CD4-positive, alpha-beta T cell treated with Interleukin-15 for 1 hour (primary cell): ENCODE data around the gene PARD3.
"Not testable (repeated sequence)": the region's sequence is repeated elsewhere in the genome, so short reads cannot be mapped to it uniquely, and the experiment has no call there.

ENCODE experiments used
- DNase-seq: peaks from one replicate; pipeline ENCODE4 v3.0.0-alpha.2; 2020

PARD3 gene

GRCh38 chr10:34275626-34276130 is 539.4 kb downstream of the PARD3 start:
- no peak for DNase-seq

GRCh38 chr10:34274906-34275305 is 540.2 kb downstream of the PARD3 start:
- DNase-seq, result no peak

- no peak for DNase-seq
Measured at GRCh38 chr10:34273340-34273739, 541.8 kb downstream of the PARD3 start.

- DNase-seq, result no peak
Measured at GRCh38 chr10:34272316-34272715, 542.8 kb downstream of the PARD3 start.

- DNase-seq, result not testable (repeated sequence)
Measured at GRCh38 chr10:34268410-34268809, 546.7 kb downstream of the PARD3 start.

- no peak for DNase-seq
Measured at GRCh38 chr10:34262985-34263384, 552.1 kb downstream of the PARD3 start.

- DNase-seq, result no peak
Measured at GRCh38 chr10:34260904-34261303, 554.2 kb downstream of the PARD3 start.

GRCh38 chr10:34256216-34256615 is 558.9 kb downstream of the PARD3 start:
- DNase-seq, result no peak

GRCh38 chr10:34255035-34255434 is 560.1 kb downstream of the PARD3 start:
- no peak for DNase-seq

- DNase-seq, result no peak
Measured at GRCh38 chr10:34254596-34254995, 560.5 kb downstream of the PARD3 start.

- no peak for DNase-seq
Measured at GRCh38 chr10:34252111-34252510, 563.0 kb downstream of the PARD3 start.

GRCh38 chr10:34251177-34251576 is 563.9 kb downstream of the PARD3 start:
- DNase-seq, result no peak

- DNase-seq, result no peak
Measured at GRCh38 chr10:34250722-34251121, 564.4 kb downstream of the PARD3 start.

GRCh38 chr10:34249634-34250033 is 565.5 kb downstream of the PARD3 start:
- DNase-seq, result no peak

GRCh38 chr10:34247560-34247959 is 567.5 kb downstream of the PARD3 start:
- DNase-seq, result no peak

- DNase-seq, result no peak
Measured at GRCh38 chr10:34244756-34245484, 570.2 kb downstream of the PARD3 start.

- DNase-seq, result no peak
Measured at GRCh38 chr10:34241226-34242000, 573.7 kb downstream of the PARD3 start.

GRCh38 chr10:34240039-34240438 is 575.1 kb downstream of the PARD3 start:
- DNase-seq, result no peak

- DNase-seq, result no peak
Measured at GRCh38 chr10:34237898-34238455, 577.1 kb downstream of the PARD3 start.

GRCh38 chr10:34236931-34237330 is 578.2 kb downstream of the PARD3 start:
- no peak for DNase-seq

- no peak for DNase-seq
Measured at GRCh38 chr10:34235164-34235832, 579.8 kb downstream of the PARD3 start.

GRCh38 chr10:34232481-34232880 is 582.6 kb downstream of the PARD3 start:
- DNase-seq, result no peak
